ENCODE data around the gene RHOH. TPM values are rescaled to one million over a fixed set of nuclear protein-coding genes. Genes with fewer than 3 reads are reported as not detected.
"Not testable (repeated sequence)": the region's sequence is repeated elsewhere in the genome, so short reads cannot be mapped to it uniquely, and the experiment has no call there.

The RHOH gene
- total RNA-seq, 1 donor from 2014 or later: 127 TPM

GRCh38 chr4:40256817-40257216 lies 60.0 kb downstream of the RHOH start:
- intact Hi-C loops (cut with micrococcal nuclease): no loop called here

DNA sequence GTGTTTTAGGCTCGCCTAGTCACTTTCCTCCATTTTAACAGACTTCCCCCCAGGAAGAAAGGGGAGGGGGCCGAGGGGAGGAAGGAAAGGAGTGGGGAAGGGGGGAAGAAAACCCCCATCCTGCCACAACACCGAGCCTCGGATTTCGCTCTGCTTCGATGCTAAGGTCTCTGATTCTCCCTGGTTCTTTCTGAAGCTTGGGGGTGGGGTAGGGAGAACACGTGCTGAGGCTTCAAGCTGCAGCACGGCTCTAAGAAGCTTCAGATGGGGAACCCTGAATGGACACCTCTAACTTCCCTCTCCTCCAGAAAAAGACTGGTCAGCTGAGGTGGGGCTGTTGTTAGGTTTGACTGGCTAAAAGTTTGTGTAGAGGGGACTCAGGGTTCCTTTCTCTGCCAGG lies 61.8 kb downstream of the RHOH start:
- intact Hi-C loops (cut with micrococcal nuclease): no loop called here

GRCh38 chr4:40261231-40262076 lies 64.6 kb downstream of the RHOH start:
- intact Hi-C loops (cut with micrococcal nuclease): no loop called here

GRCh38 chr4:40262077-40262528 lies 65.3 kb downstream of the RHOH start:
- intact Hi-C loops (cut with micrococcal nuclease): no loop called here

GRCh38 chr4:40262861-40263260 lies 66.0 kb downstream of the RHOH start:
- intact Hi-C loops (cut with micrococcal nuclease): no loop called here

- intact Hi-C loops (cut with micrococcal nuclease): no loop called here
Measured at GRCh38 chr4:40264497-40264896, 67.7 kb downstream of the RHOH start.

GRCh38 chr4:40264995-40265909 lies 68.4 kb downstream of the RHOH start:
- intact Hi-C loops (cut with micrococcal nuclease): no loop called here

- intact Hi-C loops (cut with micrococcal nuclease): no loop called here
Measured at GRCh38 chr4:40265910-40266274, 69.1 kb downstream of the RHOH start.

DNA sequence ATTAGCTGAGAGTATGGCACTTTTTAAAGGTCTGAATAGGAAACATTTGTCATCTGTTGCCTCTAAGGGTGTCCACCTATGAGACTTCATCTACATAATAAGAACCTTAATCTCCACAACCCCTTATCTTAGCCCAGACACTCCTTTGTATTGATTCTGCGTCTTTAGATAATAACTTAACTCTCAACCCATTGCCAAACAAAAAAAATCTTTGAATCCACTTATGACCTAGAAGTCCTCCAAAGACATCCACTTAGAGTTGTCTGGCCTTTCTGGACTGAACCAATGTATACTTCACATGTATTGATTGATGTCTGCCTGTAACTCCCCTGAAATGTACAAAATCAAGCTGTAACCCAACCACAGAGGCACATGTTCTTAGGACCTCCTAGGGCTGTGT lies 72.3 kb downstream of the RHOH start:
- intact Hi-C loops (cut with micrococcal nuclease): no loop called here

DNA sequence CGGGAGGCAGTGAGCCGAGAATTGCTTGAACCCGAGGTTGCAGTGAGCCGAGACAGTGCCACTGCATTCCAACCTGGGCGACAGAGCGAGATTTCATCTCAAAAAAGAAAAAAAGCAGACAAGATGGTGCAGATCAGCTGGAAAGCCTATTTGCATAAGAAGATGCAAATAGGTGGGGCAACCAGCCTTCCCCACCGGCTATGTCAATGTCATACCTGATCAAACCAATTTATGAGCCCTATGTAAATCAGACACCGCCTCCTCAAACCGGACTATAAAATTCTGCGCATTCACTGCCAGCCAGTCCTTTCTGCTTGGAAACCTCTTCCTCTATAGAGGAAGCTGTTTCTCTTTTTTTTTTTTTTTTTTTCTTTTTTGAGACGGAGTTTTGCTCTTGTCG lies 73.8 kb downstream of the RHOH start:
- intact Hi-C loops (cut with micrococcal nuclease): no loop called here

DNA sequence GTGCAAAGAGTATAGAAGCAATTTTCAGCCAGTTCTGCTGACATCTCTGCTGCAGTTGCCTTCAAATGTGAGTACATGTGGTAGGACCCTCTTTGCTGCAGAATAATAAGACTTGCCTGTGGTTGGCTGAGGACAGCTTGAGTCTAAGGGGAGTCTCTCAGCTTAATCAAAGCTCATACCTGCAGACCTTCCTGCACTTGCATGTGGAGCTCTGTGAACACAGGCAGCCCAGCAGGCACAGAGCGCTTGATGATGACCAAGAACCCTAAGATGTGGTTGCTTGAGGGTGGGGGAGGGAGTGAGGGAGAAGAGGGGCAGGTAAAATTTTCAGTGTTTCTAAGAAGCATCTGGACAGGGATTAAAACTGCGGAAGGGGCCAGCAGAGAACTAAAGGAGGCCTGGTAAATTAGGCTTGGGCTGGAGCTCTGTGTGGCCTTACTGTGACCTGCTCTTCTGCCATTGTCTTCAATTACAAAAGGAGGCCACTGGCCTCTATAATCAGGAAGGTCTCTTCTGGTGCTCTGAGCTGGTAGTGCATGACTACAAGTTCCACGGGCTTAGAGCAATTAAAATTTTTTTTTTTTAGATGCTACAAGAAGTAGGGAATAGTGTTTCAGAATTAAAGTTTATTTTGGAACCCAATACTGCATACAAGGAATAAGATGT lies 78.4 kb downstream of the RHOH start:
- intact Hi-C loops (cut with micrococcal nuclease): no loop called here

- intact Hi-C loops (cut with micrococcal nuclease): no loop called here
Measured at GRCh38 chr4:40276546-40276945, 79.7 kb downstream of the RHOH start.

DNA sequence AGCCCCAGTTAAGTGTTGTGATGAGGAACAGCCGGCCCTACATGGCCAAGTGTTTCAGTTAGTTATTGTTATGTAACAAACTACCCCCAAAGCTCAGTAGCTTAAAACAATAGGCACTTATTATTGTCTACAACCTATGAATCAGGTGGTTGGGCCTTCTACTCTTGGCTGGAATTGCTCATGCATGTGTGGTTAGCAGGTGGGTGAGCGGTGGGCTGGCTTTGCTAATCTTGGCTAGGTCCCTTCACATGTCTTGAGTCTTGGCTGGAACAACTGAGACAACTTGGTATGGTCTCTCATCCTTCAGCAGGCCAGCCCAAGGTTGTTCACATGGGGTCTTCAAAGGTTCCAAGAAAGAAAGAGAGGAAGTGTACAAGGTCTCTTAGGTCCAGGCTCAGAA lies 83.8 kb downstream of the RHOH start:
- intact Hi-C loops (cut with micrococcal nuclease): no loop called here

DNA sequence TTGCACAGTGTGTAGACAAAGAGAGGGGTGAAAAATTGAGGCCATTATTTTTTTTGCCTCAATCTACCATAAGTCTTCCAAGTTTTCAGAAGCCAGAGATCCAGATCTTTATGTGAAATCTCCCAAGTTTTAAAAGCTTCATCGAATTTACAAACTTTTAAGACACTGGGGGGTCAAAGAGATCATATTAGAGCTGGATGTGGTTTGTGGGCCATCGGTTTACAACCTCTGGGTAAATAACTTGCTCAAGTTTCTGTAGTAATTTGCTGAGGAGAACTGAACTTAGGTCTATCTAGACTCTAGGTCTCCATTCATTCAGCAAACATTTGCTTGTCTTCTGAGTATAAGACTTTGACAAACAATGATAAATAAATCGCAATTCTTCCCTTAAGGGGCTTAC lies 84.3 kb downstream of the RHOH start:
- intact Hi-C loops (cut with micrococcal nuclease): no loop called here

DNA sequence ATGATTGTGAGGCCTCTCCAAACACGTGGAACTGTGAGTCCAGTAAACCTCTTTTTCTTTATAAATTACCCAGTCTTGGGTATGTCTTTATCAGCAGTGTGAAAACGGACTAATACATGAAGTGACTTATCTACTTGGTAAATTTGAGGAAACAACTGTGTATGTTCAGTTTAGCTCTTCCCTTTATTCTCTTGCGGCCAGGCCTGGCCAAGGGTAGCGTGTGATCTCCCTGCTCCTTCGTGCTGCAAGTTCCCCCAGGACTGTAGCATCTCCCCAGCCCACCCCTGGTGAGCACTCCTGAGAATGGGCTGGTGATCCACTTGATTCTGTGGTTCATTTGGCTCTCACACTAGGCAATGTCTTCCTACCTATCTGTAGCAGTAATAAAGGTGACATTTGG lies 85.1 kb downstream of the RHOH start:
- intact Hi-C loops (cut with micrococcal nuclease): no loop called here

GRCh38 chr4:40282857-40283256 lies 86.0 kb downstream of the RHOH start:
- intact Hi-C loops (cut with micrococcal nuclease): not testable (repeated sequence)

GRCh38 chr4:40283413-40283812 lies 86.6 kb downstream of the RHOH start:
- intact Hi-C loops (cut with micrococcal nuclease): no loop called here

GRCh38 chr4:40283968-40284367 lies 87.1 kb downstream of the RHOH start:
- intact Hi-C loops (cut with micrococcal nuclease): loop anchor here (1.0 to 2.0 kb wide), 4 partner anchors 17 to 229 kb away; no protein-coding TSS in a partner anchor

GRCh38 chr4:40285692-40286091 lies 88.9 kb downstream of the RHOH start:
- intact Hi-C loops (cut with micrococcal nuclease): loop anchor here (2.0 kb wide), 2 partner anchors 15 to 31 kb away; no protein-coding TSS in a partner anchor

DNA sequence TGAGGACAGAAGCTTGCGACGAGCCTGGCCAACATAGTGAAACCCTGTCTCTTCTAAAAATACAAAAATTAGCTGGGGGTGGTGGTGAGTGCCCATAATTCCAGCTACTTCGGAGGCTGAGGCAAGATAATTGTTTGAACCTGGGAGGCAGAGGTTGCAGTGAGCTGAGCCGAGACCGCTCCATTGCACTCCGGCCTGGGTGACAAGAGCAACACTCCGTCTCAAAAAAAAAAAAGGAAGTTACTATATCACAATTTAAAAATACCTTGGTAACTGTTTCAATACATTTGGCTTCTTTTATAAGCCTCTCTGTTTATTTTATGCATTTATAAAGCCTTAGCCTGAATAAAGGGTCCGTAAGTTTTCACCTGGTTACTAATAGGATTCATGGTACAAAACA lies 91.7 kb downstream of the RHOH start:
- intact Hi-C loops (cut with micrococcal nuclease): no loop called here

- intact Hi-C loops (cut with micrococcal nuclease): loop anchor here (1.0 kb wide), 1 partner anchor 12 kb away; no protein-coding TSS in a partner anchor
Measured at GRCh38 chr4:40289366-40290188, 92.7 kb downstream of the RHOH start.

Measured in T-helper 2 cell treated with Interferon-gamma antibody and Interleukin-4, amounts not matched to agents 100 ng/mL and 5 ng/mL, for 36 hours (primary cell).